Measurements from ENCODE around the gene GAK. TPM values are rescaled to one million over a fixed set of nuclear protein-coding genes. Genes with fewer than 3 reads are reported as not detected.
A peak's percentile ranks its signal among the peaks of the same experiment; 100 is the strongest.

The GAK gene
- total RNA-seq, 6 experiments from 2014 or later, result 65.8 to 72.9 (median 69.1) TPM

DNA sequence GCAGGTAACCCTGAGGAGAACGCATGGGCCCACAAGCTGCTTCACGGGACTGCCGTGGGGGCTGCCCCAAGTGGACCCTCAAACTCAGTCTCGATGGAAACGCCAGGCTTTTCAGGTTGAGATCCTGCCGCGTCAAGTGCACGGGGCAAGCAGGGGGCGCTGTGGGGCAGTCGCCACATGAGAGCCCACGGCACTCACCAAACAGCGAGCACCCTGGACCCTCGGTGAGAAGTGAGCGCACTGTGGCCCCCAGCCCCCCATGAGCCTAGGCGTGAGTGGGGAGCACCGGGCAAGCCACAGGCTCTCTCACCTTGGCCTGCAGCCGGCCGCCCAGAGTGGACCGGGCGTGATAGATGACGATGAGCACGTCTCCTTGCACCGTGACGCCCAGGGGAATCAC lies 55.3 kb downstream of the GAK start:
- no peaks in the 10 kb centered on the region for H3K4me1 Mint-ChIP-seq (ENCODE audit: low read depth)
- no peak for DNase-seq
- H3K9me3 Mint-ChIP-seq, result no peaks in the 10 kb centered on the region
- peaks cover 2% of the 10 kb centered on the region; the same call in 1 of the 2 replicates for H3K27me3 Mint-ChIP-seq (ENCODE audit: insufficient read depth)
- TF ChIP-seq, protein P1, sequence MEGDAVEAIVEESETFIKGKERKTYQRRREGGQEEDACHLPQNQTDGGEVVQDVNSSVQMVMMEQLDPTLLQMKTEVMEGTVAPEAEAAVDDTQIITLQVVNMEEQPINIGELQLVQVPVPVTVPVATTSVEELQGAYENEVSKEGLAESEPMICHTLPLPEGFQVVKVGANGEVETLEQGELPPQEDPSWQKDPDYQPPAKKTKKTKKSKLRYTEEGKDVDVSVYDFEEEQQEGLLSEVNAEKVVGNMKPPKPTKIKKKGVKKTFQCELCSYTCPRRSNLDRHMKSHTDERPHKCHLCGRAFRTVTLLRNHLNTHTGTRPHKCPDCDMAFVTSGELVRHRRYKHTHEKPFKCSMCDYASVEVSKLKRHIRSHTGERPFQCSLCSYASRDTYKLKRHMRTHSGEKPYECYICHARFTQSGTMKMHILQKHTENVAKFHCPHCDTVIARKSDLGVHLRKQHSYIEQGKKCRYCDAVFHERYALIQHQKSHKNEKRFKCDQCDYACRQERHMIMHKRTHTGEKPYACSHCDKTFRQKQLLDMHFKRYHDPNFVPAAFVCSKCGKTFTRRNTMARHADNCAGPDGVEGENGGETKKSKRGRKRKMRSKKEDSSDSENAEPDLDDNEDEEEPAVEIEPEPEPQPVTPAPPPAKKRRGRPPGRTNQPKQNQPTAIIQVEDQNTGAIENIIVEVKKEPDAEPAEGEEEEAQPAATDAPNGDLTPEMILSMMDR (IDR thresholded peaks at IDR 0.05), result peak; percentile 61
- H3K4me3 Mint-ChIP-seq, result no peak overlapping the region
- H3K27ac Mint-ChIP-seq, result no peak overlapping the region
- H3K36me3 Mint-ChIP-seq (ENCODE audit: low read depth), result peaks cover 39% of the 10 kb centered on the region

DNA sequence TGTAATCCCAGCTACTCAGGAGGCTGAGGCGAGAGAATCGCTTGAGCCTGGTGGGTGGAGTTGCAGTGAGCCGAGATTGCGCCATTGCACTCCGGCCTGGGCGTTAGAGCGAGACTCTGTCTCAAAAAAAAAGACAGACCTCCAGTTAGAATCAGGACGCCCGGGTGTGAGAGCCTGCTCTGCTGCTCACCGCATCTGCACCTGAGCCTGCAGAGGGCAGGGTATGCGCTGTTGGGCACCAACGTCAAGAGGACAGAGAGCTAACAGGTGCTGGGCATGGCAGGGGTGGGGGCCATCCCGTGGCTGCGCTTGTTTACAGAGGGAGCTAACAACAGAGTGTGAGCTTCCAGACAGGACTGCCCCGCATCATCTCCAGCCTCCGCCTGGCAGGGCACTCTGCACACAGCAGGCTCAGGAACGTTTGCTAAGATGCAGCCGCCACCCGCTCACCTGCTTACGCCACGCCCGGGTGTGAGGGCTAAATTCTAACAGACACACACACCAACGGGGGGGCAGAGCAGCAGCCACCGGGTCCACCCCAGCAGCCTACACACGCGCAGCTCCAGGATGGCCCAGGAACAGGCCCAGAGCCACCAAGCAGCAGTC lies 56.2 kb downstream of the GAK start:
- peaks cover 2% of the 10 kb centered on the region; the same call in 1 of the 2 replicates for H3K27me3 Mint-ChIP-seq (ENCODE audit: insufficient read depth)

DNA sequence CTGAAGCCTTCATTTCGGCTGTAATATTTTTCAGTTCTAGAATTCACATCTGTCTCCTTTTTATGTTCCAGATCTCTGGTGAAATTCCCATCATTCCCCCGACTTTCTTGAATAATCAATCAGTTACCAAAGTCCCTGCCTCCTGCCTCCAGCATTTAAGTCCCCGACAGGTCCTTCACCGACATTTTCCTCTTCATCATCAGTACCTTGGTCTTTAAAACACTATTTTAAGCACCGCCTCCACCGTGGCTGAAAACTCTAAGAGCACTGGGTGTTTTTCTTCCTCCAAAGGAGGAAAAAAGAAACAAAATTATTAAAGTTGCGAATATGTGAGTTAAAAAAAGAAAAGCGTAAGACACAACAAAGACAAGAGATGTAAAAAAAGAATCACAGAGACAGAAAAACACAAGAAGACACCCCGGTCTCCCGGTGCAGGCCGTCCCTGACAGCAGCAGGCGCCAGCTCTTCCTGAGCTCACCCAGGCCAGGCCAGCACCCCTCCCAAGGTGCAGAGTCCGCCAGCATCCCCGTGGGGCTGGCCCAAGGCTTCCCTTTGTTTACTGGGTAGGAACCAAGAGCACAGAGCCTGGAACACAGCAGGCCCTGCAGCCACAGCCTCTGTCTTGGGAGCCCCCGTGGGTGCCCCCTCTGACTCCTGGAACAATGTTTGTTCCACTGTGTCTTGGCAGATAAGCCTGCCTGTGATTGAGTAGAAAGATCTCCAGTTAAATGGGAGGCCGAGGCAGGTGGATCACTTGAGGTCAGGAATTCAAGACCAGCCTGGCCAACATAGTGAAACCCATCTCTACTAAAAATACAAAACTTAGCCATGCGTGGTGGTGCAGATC lies 56.9 kb downstream of the GAK start:
- Mint-ChIP-seq H3K36me3 (ENCODE audit: low read depth) (peaks cover 42% of the 10 kb centered on the region), H3K4me3 (no peak overlapping the region), H3K9me3 (no peaks in the 10 kb centered on the region), H3K27ac (no peak overlapping the region), H3K4me1 (ENCODE audit: low read depth) (no peaks in the 10 kb centered on the region), H3K27me3 (ENCODE audit: insufficient read depth) (peaks cover 2% of the 10 kb centered on the region; the same call in 1 of the 2 replicates)
- TF ChIP-seq, protein P1 (IDR thresholded peaks at IDR 0.05), result no peak
- no peak for DNase-seq

More for the DNA sequence above, 56.2 kb downstream of the GAK start:
- no peaks in the 10 kb centered on the region for H3K9me3 Mint-ChIP-seq
- TF ChIP-seq, protein P1 (IDR thresholded peaks at IDR 0.05), result no peak
- no peak for DNase-seq
- H3K4me1 Mint-ChIP-seq (ENCODE audit: low read depth), result no peaks in the 10 kb centered on the region
- H3K27ac Mint-ChIP-seq, result no peak overlapping the region
- H3K4me3 Mint-ChIP-seq, result no peak overlapping the region
- H3K36me3 Mint-ChIP-seq (ENCODE audit: low read depth), result peaks cover 39% of the 10 kb centered on the region

DNA sequence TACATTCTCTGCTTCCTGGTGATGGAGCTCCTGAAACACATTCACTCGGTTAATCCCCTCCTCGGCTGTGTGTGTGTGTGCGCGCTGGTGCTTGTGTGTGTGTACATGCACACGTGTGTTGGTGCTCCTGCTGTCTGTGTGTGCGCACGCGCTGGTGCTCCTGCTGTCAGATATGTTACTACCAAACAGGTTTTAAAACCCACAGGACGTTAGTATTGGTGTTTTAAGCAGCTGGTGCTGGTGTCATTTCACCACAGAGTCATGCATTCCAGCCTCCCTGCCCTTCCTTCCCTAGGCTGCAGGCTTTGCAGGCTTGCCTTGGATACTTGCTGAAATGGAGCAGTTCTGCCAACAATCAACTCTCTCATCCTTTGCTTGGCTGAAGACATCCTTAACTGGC lies 58.1 kb downstream of the GAK start:
- Mint-ChIP-seq H3K9me3 (no peaks in the 10 kb centered on the region), H3K4me3 (no peak overlapping the region), H3K36me3 (ENCODE audit: low read depth) (peaks cover 40% of the 10 kb centered on the region), H3K27me3 (ENCODE audit: insufficient read depth) (peaks cover 2% of the 10 kb centered on the region; the same call in 1 of the 2 replicates), H3K27ac (no peak overlapping the region), H3K4me1 (ENCODE audit: low read depth) (no peaks in the 10 kb centered on the region)
- TF ChIP-seq, protein P1 (IDR thresholded peaks at IDR 0.05), result no peak
- no peak for DNase-seq

DNA sequence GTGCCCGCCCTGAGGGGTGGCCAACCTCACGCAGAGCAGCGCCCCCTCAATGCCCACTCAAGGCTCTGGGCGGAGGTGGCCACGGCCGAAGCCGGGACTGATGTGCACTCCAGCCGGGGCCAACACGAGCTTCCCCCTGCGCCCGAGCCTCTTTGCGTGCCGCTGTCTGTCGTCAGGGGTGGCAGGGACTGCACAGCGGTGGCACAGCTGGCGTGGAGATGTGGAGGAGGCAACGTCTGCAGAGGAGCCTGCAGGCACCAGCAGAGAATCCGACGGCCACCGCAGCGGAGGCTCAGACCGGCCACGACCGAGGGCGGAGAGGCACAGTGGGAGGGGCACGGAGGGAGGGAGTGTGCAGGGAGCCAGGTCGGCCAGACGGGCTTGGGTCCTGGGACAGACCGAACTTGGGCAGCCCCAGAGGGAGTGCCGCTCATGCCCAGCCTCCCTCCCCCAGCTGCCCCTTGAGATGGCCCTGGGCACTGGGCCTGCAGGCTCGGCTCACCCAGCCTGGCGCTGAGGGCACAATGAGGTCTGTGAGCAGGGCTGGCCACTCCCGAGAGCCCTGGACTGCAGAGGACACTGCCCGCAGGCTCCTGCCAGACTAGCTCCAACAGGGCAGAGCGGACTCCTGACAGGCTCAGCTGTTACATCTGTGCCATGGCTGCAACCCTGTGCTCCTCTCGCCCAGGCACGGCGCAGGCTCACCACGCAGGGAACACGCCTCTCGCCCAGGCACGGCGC lies 59.7 kb downstream of the GAK start:
- H3K4me1 Mint-ChIP-seq (ENCODE audit: low read depth), result no peaks in the 10 kb centered on the region
- no peak overlapping the region for H3K27ac Mint-ChIP-seq
- peaks cover 36% of the 10 kb centered on the region for H3K36me3 Mint-ChIP-seq (ENCODE audit: low read depth)
- no peaks in the 10 kb centered on the region for H3K9me3 Mint-ChIP-seq
- peaks cover 2% of the 10 kb centered on the region; the same call in 1 of the 2 replicates for H3K27me3 Mint-ChIP-seq (ENCODE audit: insufficient read depth)
- DNase-seq, result no peak
- H3K4me3 Mint-ChIP-seq, result no peak overlapping the region
- TF ChIP-seq, protein P1 (IDR thresholded peaks at IDR 0.05), result no peak
